Daoy (cell line): ENCODE data around the gene P4HB. TPM values are rescaled to one million over a fixed set of nuclear protein-coding genes. Genes with fewer than 3 reads are reported as not detected.

ENCODE experiments used
- DNase-seq: peaks from one replicate; pipeline ENCODE4 v3.0.0-alpha.2; 2015; ENCODE audit warnings: low read depth
- total RNA-seq: library from RNA; depleted of rRNA; stranded (reverse); fragments of >200 nt; shearing (Covaris generic); gene quantifications from 2 replicates; pipeline ENCODE4 v1.2.3, GENCODE V29; 2014

P4HB gene
- total RNA-seq, 1 experiment from 2014 or later, result 1,181 TPM

DNA sequence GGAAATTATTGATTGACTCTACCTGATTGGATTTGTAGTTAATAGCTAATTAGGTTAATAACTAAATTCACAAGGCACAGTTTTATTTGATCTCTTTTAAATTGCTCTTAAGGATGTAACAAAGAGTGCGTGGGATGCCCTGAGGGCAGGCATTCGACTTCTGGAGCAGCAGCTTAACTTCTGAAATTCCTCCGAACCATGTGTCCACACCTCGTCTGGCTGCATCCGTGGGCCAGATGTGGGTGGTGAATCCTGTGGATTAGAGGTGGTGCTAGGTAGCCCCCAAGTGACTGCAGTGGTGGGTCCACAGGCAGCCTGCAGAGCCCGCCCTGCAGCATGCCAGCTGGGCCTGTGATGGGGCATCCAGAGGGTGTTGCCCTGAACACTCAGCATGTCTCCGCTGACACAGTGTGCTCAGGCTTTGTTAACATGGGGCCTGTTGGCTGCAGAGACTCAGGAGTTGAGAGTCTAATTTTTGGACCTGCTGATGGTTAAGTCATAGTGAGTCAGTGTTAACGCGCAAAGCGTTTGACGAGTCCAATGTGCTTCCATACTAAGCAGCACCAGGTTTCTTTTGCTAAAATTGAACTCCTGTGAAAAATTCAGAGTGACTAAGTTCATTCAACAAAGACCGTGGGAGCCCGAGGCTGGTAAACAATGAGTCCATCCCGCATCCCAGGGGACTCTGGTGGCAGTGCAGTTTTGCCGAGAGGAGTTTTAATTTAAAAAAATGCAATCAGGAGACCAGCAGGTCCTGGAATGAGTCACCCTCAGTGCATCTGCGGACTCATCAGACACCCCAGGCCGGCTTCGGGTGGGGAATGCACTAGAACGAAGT, 37.9 kb upstream of the P4HB start:
- DNase-seq, result peak; percentile 94

DNA sequence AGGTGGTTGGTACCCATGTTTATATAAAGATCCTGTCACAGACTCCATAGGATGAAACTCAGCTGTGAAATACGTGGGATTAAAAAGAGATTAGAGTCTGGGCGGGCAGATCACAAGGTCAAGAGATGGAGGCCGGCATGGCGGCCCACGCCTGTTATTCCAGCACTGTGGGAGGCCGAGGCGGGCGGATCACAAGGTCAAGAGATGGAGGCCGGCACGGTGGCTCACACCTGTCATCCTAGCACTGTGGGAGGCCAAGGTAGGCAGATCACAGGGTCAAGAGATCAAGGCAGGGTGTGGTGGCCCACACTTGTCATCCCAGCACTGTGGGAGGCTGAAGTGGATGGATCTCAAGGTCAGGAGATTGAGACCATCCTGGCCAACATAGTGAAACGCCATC, 35.1 kb upstream of the P4HB start:
- no peak for DNase-seq

DNA sequence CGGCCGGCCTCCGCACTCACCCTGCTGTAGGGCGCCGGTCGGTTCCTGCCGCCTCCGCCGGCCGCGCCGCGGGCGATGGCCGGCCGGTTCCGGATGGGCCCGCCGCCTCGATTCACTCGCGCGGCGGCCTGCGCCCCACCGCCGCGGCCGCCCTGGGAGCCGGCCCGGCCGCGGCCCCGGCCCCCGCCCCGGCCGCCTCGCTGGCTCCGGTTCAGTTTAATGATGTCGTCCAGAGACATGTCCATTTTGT, 30.9 kb upstream of the P4HB start:
- DNase-seq, result no peak

DNA sequence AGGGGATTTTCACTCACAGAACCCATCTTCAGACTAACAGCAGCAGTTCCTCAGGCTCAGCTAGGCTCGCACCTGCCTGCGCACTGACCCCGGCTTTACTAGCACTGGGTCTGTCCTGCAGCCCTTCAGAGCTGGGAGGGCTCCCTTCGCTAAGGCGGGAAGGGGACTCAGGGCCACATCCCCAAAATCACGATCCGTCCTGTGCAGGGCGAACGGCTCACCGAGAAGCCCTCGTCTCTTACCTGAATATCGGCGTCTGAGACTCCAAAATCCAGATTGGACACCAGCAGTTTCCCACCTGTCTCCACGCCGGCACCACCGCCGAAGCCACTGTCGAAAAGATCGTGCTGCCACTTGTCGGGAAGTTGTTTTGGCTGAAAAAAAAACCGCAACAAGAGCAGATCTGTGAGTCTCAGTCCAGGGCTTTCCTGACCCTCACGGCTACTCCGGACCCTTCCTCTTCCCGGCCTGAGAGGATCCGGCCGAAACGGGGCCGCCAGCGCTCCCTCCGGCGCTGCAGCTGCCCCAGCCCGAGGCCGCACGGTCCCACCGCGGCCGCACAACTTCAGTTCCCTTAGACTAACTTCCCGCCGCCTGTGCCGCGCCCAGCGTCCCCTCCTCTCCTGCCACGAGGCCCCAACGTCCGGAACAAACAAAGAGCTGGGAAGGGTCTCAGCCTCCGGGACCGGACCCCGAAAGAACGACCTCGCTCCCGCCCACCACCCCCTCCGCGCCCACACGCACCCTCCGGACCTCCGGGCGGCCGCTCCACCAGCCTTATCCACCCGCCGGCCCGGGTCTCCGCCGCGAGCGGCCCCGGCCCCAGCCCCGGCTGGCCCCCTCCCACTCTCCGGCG, 30.3 kb upstream of the P4HB start:
- DNase-seq, result no peak

DNA sequence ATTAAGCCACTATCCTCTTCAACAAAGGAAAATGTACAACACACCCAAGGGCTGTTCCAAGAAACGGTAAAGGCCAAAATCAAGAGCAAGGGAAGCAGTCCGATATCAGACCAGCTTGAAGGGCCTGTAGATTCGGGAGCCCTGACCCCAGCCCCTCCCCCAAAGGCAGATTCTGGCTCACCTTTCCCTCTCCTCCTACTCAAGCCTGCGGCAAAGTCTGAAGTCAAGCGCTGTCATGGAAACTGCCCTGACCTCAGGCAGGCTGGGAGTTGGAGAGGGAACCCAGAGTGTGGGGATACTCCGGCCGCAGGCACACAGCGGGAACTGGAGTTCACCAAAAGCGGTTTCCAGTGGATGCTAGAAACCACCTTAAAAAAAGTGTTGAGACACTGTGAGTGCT, 29.3 kb upstream of the P4HB start:
- DNase-seq, result no peak

DNA sequence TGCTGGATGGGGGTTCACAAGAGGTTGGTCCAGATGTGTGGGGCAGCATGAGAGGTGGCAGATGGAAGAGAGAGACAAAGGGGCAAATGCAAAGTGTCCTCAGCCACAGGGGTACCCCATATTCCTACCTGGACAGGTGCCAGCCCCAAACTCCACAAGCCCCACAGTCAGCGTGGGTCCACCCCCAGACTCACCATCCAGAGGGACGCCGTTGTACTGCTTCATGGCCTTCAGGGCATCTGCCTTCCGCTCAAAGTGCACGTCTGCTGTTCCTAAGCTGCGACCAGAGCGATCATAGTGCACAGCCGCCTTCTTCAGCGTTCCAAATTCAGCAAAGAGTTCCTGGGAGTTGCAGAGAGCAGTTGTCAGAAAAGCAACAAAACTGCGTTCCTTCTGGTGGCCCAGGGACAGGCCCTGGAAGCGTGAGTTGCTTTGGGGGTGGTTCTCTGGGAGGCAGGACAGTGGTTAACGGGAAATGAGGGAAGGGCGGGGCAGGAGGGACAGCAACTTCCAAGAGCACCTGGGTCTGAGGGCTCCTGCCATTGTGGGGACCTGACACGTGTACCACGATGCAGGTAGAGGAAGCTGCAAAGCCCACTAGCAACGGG, 28.8 kb upstream of the P4HB start:
- DNase-seq, result no peak

DNA sequence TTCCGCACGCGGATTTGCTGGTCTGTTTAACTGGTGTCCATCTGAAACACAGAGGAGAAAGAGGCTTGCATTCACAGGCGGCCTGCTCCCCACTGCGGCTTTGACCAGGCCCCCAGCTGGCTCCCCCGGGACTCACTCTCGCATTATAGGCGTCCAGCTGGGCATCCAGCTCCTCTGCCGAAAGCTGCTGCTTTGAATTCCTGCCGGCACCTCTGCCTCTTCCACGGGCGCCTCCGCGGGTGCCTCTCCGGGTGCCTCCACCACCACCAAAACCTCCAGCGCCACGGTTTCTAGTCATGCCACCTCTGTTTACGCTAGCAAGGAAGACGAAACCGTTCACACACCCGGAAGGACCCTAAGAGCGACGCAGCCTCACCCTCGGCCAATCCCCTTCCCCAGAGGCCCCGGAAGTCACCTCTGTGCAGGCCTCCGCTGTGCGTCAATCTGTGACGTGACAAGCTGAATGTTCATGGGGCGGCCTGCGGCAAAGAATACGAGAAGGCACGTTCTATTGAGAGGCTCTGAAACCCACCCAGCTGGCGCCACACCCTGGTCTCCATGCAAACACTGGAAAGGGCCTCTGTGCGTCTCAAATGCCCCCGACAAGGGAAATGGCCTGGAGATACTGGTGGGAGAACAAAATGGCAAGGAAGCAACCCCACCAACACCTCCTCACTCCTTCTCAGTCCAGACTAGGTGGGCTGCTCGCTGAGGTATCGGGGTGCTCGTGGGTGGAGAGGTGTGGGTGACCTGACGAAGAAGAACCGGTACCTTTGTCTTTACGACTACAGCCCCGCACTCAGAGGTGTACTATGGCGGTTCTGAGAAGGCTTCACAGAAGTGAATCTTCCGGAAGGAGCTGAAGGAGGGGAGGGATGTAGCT, 28.0 kb upstream of the P4HB start:
- DNase-seq, result no peak

DNA sequence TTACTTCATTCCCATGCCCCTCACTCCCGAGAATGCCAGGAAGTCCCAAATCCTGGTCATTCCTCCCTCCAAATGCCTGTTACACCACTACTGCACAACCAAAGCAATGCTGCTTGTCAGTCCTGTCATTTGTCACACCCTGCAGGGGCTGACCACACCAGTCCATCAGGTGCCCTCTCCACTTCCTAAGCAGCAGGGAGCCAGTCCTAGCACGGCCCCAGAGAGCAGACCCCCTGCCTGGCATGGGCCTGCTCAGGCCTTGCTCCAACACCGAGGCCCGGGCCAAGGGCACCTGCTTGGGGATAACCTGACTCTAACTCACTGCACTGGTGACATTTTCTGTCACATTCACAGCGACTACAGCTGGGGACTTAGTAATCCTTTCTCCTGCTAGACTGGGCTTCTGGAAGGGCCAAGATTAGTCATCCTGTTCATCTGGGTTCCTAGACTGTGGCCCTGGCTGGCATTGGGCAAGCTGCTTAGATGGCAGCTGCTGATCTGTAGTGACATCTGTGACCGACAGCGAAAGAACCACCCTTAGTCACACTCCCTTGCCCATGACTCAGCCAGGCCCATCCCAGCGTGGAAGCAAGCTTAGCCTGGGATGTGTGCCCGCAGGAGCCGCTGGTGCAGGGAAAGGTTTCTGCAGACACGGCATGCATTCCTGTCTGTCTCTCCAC, 25.7 kb upstream of the P4HB start:
- peak; percentile 67 for DNase-seq

DNA sequence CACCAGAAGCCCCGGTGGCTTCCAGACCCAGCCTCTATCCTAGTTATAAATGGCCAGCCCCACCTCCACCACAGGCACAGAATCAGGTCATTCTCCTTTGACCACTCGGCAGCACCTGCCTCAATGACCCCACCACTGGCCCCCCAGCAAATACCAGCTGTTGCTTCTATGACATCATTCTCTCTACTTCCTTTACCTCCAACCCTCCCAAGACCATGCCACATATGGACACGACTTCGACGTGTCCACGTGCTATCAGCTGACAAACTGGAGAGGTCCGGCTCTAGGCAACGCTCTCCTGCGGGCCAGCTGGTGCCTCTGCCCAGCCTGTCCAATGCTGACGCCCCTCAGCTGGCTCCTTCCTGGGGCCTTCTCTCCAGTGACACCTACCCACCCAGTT, 25.1 kb upstream of the P4HB start:
- no peak for DNase-seq

DNA sequence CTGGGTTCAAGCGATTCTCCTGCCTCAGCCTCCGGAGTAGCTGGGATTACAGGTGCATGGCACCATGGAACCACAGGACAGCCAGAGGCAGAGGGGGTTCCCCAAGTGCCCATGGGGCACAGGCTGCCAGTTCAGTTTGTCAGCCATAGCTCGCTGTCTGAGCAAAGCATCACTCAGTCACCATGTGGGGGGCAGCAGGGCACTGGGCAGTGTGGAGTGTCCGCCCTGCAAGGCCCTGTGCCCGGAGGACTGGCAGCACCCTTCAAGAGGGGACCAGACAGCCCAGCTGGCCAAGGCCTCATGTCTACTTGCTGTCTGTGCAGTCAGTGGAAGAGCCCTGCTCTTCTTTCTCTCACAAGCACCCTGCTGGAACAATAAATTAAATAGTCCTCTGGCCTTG, 24.6 kb upstream of the P4HB start:
- no peak for DNase-seq

DNA sequence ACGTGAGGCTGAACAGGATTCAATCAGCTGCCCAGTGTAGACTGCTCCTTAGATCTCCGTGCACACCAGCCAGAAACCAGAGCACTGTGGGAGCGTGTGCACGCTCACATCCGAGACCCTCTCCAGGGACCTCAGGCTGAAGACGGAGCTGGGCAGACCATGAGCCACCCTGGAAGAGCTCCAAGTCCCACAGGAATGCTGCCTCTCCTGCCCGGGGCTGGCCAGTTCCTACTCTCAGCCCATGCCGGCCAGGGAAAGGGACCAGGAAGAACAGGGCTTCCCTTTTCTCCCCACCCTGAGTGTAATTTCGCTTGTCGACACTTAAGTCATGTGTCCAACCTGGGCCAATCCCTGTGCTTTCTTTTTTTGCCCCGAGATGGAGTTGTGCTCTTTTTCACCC, 24.2 kb upstream of the P4HB start:
- DNase-seq, result no peak

DNA sequence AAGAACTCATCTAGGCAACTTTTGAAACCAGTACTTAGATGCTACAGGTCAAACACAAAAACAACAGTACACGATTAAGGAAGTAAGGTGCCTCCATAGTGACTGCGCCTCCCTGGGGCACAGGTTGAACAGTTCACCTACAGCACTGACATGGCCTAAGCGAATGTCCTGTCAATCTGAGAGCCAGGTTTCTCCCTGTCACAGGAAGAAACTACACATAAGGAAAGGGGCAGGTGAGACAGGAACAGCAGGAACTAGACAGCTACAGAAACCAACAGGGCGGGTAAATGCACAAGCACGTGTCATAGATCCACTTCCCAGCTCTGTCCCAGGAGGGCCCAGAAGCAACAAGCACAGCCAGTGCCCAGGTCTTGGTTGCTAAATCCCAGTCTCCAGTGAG, 18.8 kb upstream of the P4HB start:
- DNase-seq, result no peak

DNA sequence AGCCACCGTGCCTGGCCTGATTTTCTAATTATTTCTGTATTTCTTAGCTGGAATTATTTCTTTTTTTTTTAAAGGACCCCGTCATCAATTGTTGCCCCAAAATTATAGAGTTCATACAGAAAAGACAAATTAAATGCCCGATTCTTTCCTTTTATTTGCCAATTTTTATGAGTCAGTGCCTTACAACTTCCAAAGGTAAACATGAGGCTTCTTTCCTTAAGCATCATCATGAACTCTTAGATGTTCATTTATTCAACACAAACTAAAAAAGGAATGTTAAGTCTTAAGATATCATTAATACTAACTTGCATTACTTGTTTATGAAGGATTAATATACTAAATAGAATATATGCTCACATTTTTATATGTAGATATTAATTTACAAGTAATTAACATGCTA, 18.0 kb upstream of the P4HB start:
- DNase-seq, result no peak

DNA sequence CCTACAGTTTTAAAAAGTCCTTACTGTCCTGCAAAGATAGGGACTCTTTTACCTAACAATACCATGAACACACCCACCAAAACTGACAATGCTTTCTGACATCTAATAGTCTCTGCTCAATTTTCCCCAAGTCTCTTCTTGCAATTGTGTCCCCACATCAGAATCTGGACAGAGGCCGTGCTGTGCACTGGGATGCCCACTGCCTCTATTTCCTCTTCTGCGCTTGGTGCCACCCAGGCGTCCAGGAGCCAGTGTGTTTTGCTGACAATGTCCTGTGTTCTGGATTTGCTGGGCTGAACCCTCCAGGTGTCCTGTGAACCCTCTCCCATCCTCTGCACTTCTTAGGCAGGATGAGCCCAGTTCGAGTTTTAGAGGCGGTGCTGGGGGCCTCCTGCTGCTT, 17.2 kb upstream of the P4HB start:
- DNase-seq, result no peak

DNA sequence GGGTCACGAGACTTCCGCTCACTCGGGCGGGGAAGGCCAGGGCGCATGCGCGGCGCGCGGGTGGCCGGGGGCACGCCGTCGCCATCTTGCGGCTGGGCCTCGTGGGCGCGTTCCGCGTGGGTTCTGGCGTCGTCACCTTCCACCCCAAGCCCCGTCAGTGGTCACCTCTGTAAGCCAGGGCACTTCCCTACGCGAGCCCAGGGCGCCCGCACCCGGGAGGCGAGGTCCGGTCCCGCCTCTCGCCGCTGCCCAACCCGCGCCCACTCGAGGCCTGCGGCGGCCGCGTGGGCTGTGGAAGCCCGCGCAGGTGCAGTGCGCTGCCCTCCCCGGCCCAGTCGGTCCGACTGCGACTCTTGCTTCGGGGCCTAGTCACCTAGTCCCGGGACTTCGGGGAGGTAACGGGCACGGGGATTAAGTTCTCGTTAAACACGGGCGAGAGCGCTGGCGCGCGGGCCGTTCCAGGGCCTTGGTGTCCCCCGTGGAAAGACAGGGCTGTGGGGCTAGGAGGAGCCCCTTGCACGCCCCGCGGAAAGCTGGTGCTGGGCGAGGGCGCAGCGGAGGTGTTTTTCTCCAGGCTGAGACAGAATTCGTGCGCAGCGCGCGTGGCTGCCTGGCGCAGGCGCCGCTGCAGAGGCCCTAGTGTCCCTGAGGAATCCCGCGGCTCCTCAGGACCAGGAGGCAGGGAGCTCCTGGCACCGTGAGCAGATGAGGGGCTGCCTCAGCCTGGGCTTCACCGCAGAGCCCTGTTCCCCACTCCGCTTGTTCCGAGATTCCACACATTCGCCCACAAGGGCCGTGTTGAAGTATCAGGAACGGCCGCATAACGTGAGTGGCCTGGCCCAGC, 11.3 kb upstream of the P4HB start:
- peak; percentile 96 for DNase-seq

DNA sequence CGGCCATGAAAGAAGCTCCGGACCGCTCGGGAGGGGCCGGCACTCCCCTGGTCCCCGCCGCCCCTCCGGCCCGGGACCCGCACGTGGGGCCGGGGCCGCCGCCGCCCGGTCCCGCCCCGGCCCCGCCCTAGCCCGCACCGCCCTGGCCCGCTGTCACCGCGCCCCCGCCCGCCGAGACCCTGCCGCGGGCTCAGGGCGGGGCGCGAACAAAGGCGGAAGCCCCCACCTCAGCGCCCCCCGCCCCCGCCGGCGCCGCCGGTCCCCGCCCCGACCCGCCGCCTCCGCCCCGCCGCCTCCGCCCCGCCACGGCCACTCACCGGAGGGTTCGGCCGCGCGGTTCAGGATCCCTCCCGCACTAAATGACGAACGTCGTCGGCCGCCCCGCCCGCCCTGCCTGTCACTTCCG, 10.6 kb upstream of the P4HB start, which contains the start of gene ARHGDIA:
ARHGDIA (minus strand) TSS at position 357 of the 406 bp plus-strand sequence. CDS start 1,407 bp downstream, outside the sequence.
- DNase-seq, result no peak

DNA sequence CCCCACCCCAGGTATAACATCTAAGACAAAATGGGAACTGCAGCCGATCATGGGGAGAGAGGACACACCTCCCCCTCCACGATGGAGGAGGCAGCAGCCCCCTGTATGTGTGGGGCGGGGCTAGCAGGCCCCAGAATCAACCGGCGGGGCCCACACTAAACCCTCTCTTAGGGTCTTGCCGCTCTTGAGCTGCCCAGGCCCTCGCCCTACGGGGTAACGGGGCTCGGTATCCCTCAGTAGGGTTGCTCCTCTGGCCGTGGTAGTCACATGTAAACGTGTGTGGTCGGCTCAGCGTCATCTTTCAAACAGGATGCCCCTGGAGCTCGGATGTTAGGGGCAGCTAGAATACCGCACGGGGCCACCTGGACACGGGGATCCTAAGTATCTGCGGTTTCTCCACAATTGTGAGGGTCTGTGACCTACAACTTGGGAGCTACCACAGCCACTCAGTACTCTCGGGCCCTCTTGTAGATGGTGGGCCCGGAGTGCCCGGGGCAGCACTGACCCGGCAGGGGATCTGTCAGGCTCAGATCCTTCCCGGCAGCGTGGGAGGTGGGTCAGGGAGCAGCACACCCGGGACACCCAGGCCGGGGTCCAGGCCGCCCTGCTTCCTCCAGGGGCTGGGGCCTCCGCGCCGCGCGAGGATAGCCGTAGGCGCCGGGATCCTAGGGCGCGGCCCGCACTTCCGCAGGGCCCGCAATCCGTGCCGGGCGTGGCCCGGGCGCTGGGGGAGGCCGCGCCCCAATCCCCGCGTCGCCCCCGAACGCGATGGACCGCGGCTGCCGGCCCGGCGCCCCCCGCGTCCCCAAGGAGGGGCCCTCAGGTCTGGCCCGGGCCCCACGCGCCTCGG, 10.0 kb upstream of the P4HB start:
- DNase-seq, result peak; percentile 71

DNA sequence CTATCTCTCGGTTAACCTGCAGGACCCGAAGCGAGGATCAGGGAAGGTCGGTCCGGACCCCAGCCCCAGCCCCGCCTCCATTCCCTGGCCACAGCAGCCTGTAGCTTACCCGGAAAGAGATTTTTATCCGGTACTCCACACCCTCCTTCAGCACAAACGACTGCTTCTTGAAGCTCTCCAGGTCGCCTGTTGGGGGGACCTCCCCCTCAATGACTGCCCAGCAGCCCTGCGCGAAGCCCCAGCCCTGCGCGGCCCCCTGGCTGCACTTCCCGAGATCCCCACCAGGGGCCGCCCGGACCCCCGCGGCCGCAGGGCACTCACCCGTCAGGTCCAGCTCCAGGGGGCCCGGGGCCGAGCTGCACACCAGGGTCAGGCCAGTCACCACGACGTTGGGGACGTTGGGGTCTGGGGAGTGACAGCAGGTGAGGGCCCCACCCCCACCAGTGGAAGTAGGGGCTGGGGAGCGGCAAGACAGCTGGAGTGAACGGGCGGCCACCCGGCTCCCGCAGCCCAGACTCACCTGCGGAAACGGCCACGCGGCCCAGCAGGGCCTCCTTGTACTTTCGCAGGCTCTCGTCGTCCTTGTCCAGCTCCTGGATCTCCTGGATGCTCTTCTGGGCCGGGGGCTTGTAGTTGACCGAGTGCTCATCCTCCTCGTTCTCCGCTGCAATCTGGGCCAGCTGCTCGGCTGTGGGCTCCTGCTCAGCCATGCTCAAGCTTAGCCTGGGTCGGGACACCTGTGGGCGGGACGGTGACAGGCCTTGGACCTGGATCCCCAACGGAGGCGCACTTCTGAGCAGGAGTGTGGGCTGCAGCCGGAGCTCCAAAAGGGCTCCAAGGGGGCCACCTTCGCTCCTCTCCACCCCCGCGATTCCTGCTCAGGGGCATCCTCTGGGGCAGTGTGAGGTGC, 9.1 kb upstream of the P4HB start:
- DNase-seq, result peak; percentile 39
